ENCODE data around the gene SFXN1. TPM values are rescaled to one million over a fixed set of nuclear protein-coding genes. Genes with fewer than 3 reads are reported as not detected.

Gene SFXN1
- total and polyA plus RNA-seq, 2 of the 4 experiments (the other 2 are of a cell fraction), result 131 to 410 TPM

- Histone ChIP-seq H2BK5ac (ENCODE audit: low read depth, low read length, poor library complexity, severe bottlenecking) (no peak overlapping the region), H3K4me2 (ENCODE audit: low read depth, low read length) (no peak overlapping the region), H3K27me3 (ENCODE audit: control insufficient read depth, insufficient read depth, low read length) (no peaks in the 10 kb centered on the region), H3K4me3 (ENCODE audit: insufficient read depth, low read depth, low read length) (no peak overlapping the region), H3K79me1 (ENCODE audit: low read depth in 1 of 2, low read length in 2 of 2) (peaks cover 17 to 54% of the 10 kb centered on the region in 2 experiments), H3K9me1 (ENCODE audit: insufficient read depth, low read length) (peaks cover 21% of the 10 kb centered on the region; the same call in 1 of the 2 replicates), H4K8ac (ENCODE audit: low read depth in 2 of 2, low read length in 2 of 2) (no peak overlapping the region), H3K56ac (ENCODE audit: extremely low read depth, insufficient read depth, low read length) (no peak overlapping the region), H2BK20ac (ENCODE audit: low read depth, low read length) (no peak overlapping the region), H2AK9ac (replicated peaks; ENCODE audit: low read depth, low read length, poor library complexity) (no peak overlapping the region), H2BK15ac (ENCODE audit: low read depth, low read length) (no peak overlapping the region), H2BK120ac (ENCODE audit: low read depth, low read length) (no peak overlapping the region), H3K9ac (ENCODE audit: low read depth, low read length) (no peak overlapping the region), H3K9me3 (ENCODE audit: control insufficient read depth, insufficient read depth, low read length) (no peaks in the 10 kb centered on the region), H4K20me1 (ENCODE audit: insufficient read depth, low read length) (peaks cover 65% of the 10 kb centered on the region), H3K18ac (ENCODE audit: low read depth, low read length) (no peak overlapping the region), H2AFZ (replicated peaks; ENCODE audit: low read length, poor library complexity) (no peak overlapping the region), H3K36me3 (ENCODE audit: control insufficient read depth, insufficient read depth, low read length) (peaks cover 34% of the 10 kb centered on the region), H3K23ac (ENCODE audit: low read depth, low read length) (no peak overlapping the region), H3K14ac (replicated peaks; ENCODE audit: low read depth, low read length) (no peak overlapping the region), H3K4ac (ENCODE audit: low read depth, low read length) (no peak overlapping the region), H2AK5ac (ENCODE audit: low read depth, low read length) (no peak overlapping the region), H3K4me1 (ENCODE audit: control insufficient read depth, insufficient read depth, low read length) (peaks cover 2% of the 10 kb centered on the region), H4K91ac (ENCODE audit: insufficient read depth, low read depth, low read length) (no peak overlapping the region), H4K5ac (ENCODE audit: low read depth, low read length) (no peak overlapping the region), H3K27ac (ENCODE audit: insufficient read depth, low read length) (no peak overlapping the region)
- BruUV-seq (replicated peaks), result no TSS peak
- in situ Hi-C loops (cut with MboI; ENCODE audit: low sequenced_read_pairs), result no loop called here
- no peak for TF ChIP-seq FOS (IDR thresholded peaks at IDR 0.05; ENCODE audit: low read depth, low read length)
- TF ChIP-seq MAFK (IDR thresholded peaks at IDR 0.05; ENCODE audit: low read depth, low read length), result no peak
- TF ChIP-seq SMC3 (IDR thresholded peaks at IDR 0.05; ENCODE audit: low read depth, low read length), result no peak
- TF ChIP-seq MXI1 (IDR thresholded peaks at IDR 0.05; ENCODE audit: borderline replicate concordance, low read depth, low read length), result no peak
- TF ChIP-seq CTCF (conservative IDR thresholded peaks at IDR 0.05; ENCODE audit: low read depth, low read length), result no peak
- no peak for TF ChIP-seq MAZ (IDR thresholded peaks at IDR 0.05; ENCODE audit: borderline replicate concordance, low read depth, low read length)
- no peak for TF ChIP-seq ELK1 (IDR thresholded peaks at IDR 0.05; ENCODE audit: borderline replicate concordance, low read depth, low read length)
- no peak for TF ChIP-seq RCOR1 (IDR thresholded peaks at IDR 0.05; ENCODE audit: insufficient replicate concordance, low read length)
- TF ChIP-seq POLR2A (IDR thresholded peaks at IDR 0.05; ENCODE audit: low read depth, low read length), result no peak
- TF ChIP-seq BHLHE40 (IDR thresholded peaks at IDR 0.05; ENCODE audit: low read depth, low read length), result no peak
- TF ChIP-seq CEBPB (IDR thresholded peaks at IDR 0.05; ENCODE audit: low read depth, low read length), result no peak
- TF ChIP-seq RFX5 (IDR thresholded peaks at IDR 0.05; ENCODE audit: low read depth, low read length), result no peak
- dilution Hi-C loops (cut with HindIII; ENCODE audit: low sequenced_read_pairs, unreplicated experiment), result no loop called here
- ChIA-PET POLR2A (ENCODE audit: unreplicated experiment) (no interaction called here), CTCF (interaction anchor here (0.6 kb wide), 1 partner anchor 898 kb away, joined by 3 read pairs; no protein-coding TSS in a partner anchor)
- intact Hi-C loops (cut with micrococcal nuclease), result no loop called here
- DNase-seq, result no peak
- no peak for ATAC-seq (ENCODE audit: low read depth)
- 60% methylated on average over 1 of the region's 4 CpGs; no CpG with 5 or more reads in 1 of the 2 experiments for WGBS, 2 experiments (ENCODE audit: extremely low coverage in 2 of 2, insufficient read length in 1 of 2)
Measured at GRCh38 chr5:175484829-175485228, 6.5 kb downstream of the SFXN1 start.
